Colonic mucosa (tissue), 4 donors: ENCODE results near the gene OMP. TPM values are rescaled to one million over a fixed set of nuclear protein-coding genes. Genes with fewer than 3 reads are reported as not detected.

Experiments used
- DNase-seq: peaks from one replicate; pipeline ENCODE4 v3.0.0-alpha.2; 2020
- H3K27ac ChIP-seq: fragments of 200-600 bp; one replicate; pipeline ENCODE4 v1.8.0; 2021
- H3K27me3 ChIP-seq: fragments of 200-600 bp; one replicate; pipeline ENCODE4 v1.8.0; 2021
- H3K36me3 ChIP-seq: fragments of 200-600 bp; one replicate; pipeline ENCODE4 v1.8.0; 2021
- H3K4me1 ChIP-seq: fragments of 200-600 bp; one replicate; pipeline ENCODE4 v1.8.0; 2021; ENCODE audit warnings: mild to moderate bottlenecking
- H3K4me3 ChIP-seq: fragments of 200-600 bp; one replicate; pipeline ENCODE4 v1.8.0; 2021
- H3K9ac ChIP-seq, 2 donors: one replicate each; pipeline ENCODE4 v1.7.0; 2013; ENCODE audit warnings: control low read depth in 2 of 2, low read depth in 2 of 2, low read length in 2 of 2
- H3K9me3 ChIP-seq: fragments of 200-600 bp; one replicate; pipeline ENCODE4 v1.8.0; 2021
- CTCF ChIP-seq: fragments of 200-600 bp; IDR thresholded peaks from one replicate; pipeline ENCODE4 v1.8.0; 2022; ENCODE audit warnings: antibody characterized with exemption, mild to moderate bottlenecking
- intact Hi-C: fragments of 100-400 bp; cut with DNase I; formaldehyde crosslinking; loops from one replicate; pipeline ENCODE4 v1.14.1; 2022
- total RNA-seq, 2 donors: library from RNA; stranded (reverse); fragmentation: NEBNext Ultra II Directional in 1 of 2; extraction: Animal tissue kit (Norgen Biotek cat#: 25700) in 1 of 2; gene quantifications; one replicate each; pipeline ENCODE4 v1.2.1, GENCODE V29; 2021
- donor health status: healthy.
- donor health status: DM: no; HTN: no; CAD: no.
- donor health status: DM: no; HTN: no; CAD: no.

Gene OMP
- total RNA-seq, 2 donors from 2014 or later: 7.5 to 16.8 TPM

GRCh38 chr11:77141034-77141433 is 38.4 kb downstream of the OMP start:
- H3K27me3 ChIP-seq: no peaks in the 10 kb centered on the region
- DNase-seq: no peak
- H3K4me1 ChIP-seq: peaks cover 4% of the 10 kb centered on the region
- no peaks in the 10 kb centered on the region for H3K36me3 ChIP-seq
- H3K4me3 ChIP-seq: no peak overlapping the region
- TF ChIP-seq CTCF: no peak
- H3K27ac ChIP-seq: peak overlapping the region; percentile 43
- H3K9ac ChIP-seq: peak overlapping the region in 1 of 2 donors; percentile 31
- H3K9me3 ChIP-seq: no peaks in the 10 kb centered on the region
- intact Hi-C loops: no loop called here

- no peak for DNase-seq
- H3K4me1 ChIP-seq: peaks cover 4% of the 10 kb centered on the region
- no peaks in the 10 kb centered on the region for H3K9me3 ChIP-seq
- no peaks in the 10 kb centered on the region for H3K36me3 ChIP-seq
- no peak overlapping the region for H3K4me3 ChIP-seq
- no peak for TF ChIP-seq CTCF
- no peak overlapping the region for H3K27ac ChIP-seq
- H3K9ac ChIP-seq: no peak overlapping the region
- no peaks in the 10 kb centered on the region for H3K27me3 ChIP-seq
- intact Hi-C loops: no loop called here
Measured at GRCh38 chr11:77141475-77141874, 38.8 kb downstream of the OMP start.

GRCh38 chr11:77142091-77142975 is 39.7 kb downstream of the OMP start:
- H3K9me3 ChIP-seq: no peaks in the 10 kb centered on the region
- H3K4me1 ChIP-seq: peaks cover 4% of the 10 kb centered on the region
- no peak for DNase-seq
- H3K27me3 ChIP-seq: no peaks in the 10 kb centered on the region
- no peak overlapping the region for H3K27ac ChIP-seq
- H3K36me3 ChIP-seq: no peaks in the 10 kb centered on the region
- H3K9ac ChIP-seq: no peak overlapping the region
- no peak for TF ChIP-seq CTCF
- H3K4me3 ChIP-seq: no peak overlapping the region
- intact Hi-C loops: no loop called here

GRCh38 chr11:77143405-77144020 is 40.9 kb downstream of the OMP start:
- no peak overlapping the region for H3K9ac ChIP-seq
- H3K9me3 ChIP-seq: no peaks in the 10 kb centered on the region
- no peak for DNase-seq
- no peaks in the 10 kb centered on the region for H3K36me3 ChIP-seq
- H3K4me1 ChIP-seq: peaks cover 4% of the 10 kb centered on the region
- H3K27me3 ChIP-seq: no peaks in the 10 kb centered on the region
- no peak overlapping the region for H3K27ac ChIP-seq
- no peak overlapping the region for H3K4me3 ChIP-seq
- intact Hi-C loops: no loop called here
- TF ChIP-seq CTCF: no peak

- Histone ChIP-seq H3K27me3 (no peaks in the 10 kb centered on the region), H3K4me3 (no peak overlapping the region), H3K9ac (no peak overlapping the region), H3K36me3 (no peaks in the 10 kb centered on the region), H3K9me3 (no peaks in the 10 kb centered on the region), H3K27ac (no peak overlapping the region), H3K4me1 (peaks cover 4% of the 10 kb centered on the region)
- TF ChIP-seq CTCF: no peak
- no peak for DNase-seq
- intact Hi-C loops: no loop called here
Measured at GRCh38 chr11:77144196-77144856, 41.7 kb downstream of the OMP start.
